ENCODE measurements around the gene GTPBP3.

The GTPBP3 gene

DNA sequence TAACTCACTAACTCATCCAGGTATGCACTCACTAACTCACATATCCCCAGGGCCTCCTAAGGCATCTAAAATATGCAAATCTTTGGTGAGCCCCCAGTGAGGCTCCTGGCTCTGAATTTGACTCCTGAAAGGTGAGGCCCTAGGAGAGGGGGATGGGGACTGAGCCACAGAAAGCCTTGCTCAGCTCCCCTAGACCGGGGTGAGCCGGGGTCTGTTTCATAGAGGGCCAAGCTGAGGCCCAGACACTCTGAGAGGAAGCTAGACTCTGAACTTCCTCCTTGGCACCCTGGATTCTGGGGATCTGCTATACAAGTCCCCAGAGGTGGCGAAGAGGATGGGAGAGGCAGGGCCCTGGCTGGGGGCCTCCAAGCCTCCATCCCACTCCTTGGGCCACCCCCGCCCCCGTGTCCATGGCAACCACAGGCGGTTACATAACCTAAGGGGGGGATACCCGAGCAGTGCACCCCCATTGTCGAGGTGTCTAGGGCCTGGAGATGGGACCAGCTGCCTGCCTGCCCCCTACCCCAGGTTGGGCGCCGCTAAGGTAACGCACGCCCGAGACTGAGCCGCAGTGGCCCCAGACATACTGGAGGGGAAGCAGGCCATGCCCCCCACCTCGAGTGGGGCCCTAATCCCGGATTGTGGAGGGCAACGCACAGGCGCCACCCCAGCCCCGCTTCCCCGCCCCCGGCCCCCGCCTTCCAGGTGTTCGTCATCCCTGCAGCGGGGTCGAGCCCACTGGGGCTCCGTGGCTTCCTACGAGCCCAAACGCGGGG, 34.8 kb upstream of the GTPBP3 start:
- peaks cover 4% of the 10 kb centered on the region; the same call in 1 of the 2 replicates for H3K9me3 ChIP-seq (ENCODE audit: control insufficient read depth, insufficient read depth, low read depth, low read length)
- H3K27me3 ChIP-seq (ENCODE audit: control insufficient read depth, insufficient read depth, low read length), result no peaks in the 10 kb centered on the region
- H3K27ac ChIP-seq (ENCODE audit: low read depth, low read length), result peak overlapping the region; percentile 37; the same call in 1 of the 2 replicates
- peak overlapping the region; percentile 41 for H3K9ac ChIP-seq (ENCODE audit: low read length)
- peak overlapping the region; percentile 64 for H3K4me3 ChIP-seq (ENCODE audit: low read depth, low read length)
- H3K36me3 ChIP-seq (ENCODE audit: control insufficient read depth, insufficient read depth, low read length), result peaks cover 16% of the 10 kb centered on the region
- peaks cover 32% of the 10 kb centered on the region for H3K4me1 ChIP-seq (ENCODE audit: control insufficient read depth, insufficient read depth, low read length)

DNA sequence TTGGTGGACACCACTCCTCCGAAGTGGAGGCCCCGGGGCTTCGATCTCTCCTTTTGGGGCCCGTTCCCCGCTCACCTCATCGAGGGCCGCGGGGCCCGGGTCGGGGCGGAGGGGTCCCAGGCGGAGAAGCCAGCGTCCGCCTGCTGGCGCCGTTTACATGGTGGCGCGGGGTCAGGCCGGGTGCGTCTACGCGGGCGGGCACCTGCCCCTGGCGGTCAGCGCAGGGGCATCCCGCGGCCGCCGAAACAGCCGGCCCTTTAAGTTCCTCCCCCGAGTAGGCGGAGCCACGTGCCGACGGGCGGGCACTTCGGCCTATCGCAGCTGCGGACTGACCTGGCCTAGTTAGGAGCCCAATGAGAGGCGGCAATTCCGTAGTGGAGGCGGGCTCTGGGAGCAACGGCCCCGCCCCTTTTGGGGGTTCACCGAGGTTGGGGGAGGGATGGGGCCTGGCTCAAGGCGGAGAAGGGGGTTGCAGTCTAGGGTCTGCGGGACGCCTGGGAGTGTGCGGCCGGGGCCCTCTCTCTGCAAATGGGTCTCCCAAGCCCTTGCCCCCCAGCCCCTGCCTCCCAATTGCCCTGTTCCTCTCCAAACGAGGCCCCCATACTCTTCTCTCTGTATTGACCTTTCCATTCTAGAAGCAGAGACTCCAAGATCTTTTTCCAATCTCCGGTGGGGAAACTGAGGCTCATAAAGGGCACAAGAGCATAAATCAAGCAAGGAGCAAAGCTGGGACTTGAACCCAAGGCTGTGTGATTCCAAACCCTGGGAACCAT, 34.0 kb upstream of the GTPBP3 start, which contains the start of gene ABHD8:
TSS of gene ABHD8 (minus strand) at position 259 of the 773 bp plus-strand sequence. CDS start 1,809 bp downstream, outside the sequence.
- peak within 1 kb of the TSS; percentile 41 for H3K9ac ChIP-seq (ENCODE audit: low read length)
- H3K9me3 ChIP-seq (ENCODE audit: control insufficient read depth, insufficient read depth, low read depth, low read length), result peaks cover under 1% of the 10 kb centered on the region; the same call in 1 of the 2 replicates
- peak within 1 kb of the TSS; percentile 37; the same call in 1 of the 2 replicates for H3K27ac ChIP-seq (ENCODE audit: low read depth, low read length)
- H3K27me3 ChIP-seq (ENCODE audit: control insufficient read depth, insufficient read depth, low read length), result no peaks in the 10 kb centered on the region
- H3K4me1 ChIP-seq (ENCODE audit: control insufficient read depth, insufficient read depth, low read length), result peaks cover 32% of the 10 kb centered on the region
- peak within 1 kb of the TSS; percentile 64 for H3K4me3 ChIP-seq (ENCODE audit: low read depth, low read length)
- H3K36me3 ChIP-seq (ENCODE audit: control insufficient read depth, insufficient read depth, low read length), result peaks cover 12% of the 10 kb centered on the region

DNA sequence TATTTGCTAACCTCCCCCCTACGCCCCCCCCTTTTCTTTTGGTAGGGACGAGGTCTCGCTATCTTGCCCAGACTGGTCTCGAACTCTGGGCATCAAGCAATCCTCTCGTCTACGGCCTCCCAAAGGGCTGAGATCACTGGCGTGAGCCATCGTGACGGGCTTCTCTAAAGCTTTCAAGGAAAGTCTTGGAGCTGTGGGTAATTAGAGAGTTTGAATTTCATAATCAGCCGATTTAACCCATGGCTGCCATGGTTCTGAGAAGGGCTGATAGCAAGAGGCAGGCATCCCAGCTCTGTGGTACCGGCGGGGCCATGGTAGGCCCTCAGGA, 33.4 kb upstream of the GTPBP3 start:
- Histone ChIP-seq H3K4me3 (ENCODE audit: low read depth, low read length) (0 out of 2 replicates have a peak overlapping the region, but pooled peaks have one; percentile 64), H3K9me3 (ENCODE audit: control insufficient read depth, insufficient read depth, low read depth, low read length) (no peaks in the 10 kb centered on the region), H3K27ac (ENCODE audit: low read depth, low read length) (no peak overlapping the region), H3K27me3 (ENCODE audit: control insufficient read depth, insufficient read depth, low read length) (no peaks in the 10 kb centered on the region), H3K9ac (ENCODE audit: low read length) (no peak overlapping the region), H3K36me3 (ENCODE audit: control insufficient read depth, insufficient read depth, low read length) (peaks cover 8% of the 10 kb centered on the region), H3K4me1 (ENCODE audit: control insufficient read depth, insufficient read depth, low read length) (peaks cover 32% of the 10 kb centered on the region)

- H3K4me3 ChIP-seq (ENCODE audit: low read depth, low read length), result peak overlapping the region; percentile 5; the same call in 1 of the 2 replicates
- H3K27ac ChIP-seq (ENCODE audit: low read depth, low read length), result no peak overlapping the region
- no peaks in the 10 kb centered on the region for H3K27me3 ChIP-seq (ENCODE audit: control insufficient read depth, insufficient read depth, low read length)
Measured at GRCh38 chr19:17304386-17305215, 32.8 kb upstream of the GTPBP3 start.

GRCh38 chr19:17305216-17305516, 32.2 kb upstream of the GTPBP3 start:
- H3K9ac ChIP-seq (ENCODE audit: low read length), result no peak overlapping the region
- peaks cover 33% of the 10 kb centered on the region for H3K4me1 ChIP-seq (ENCODE audit: control insufficient read depth, insufficient read depth, low read length)
- peaks cover 6% of the 10 kb centered on the region for H3K36me3 ChIP-seq (ENCODE audit: control insufficient read depth, insufficient read depth, low read length)
- no peak overlapping the region for H3K27ac ChIP-seq (ENCODE audit: low read depth, low read length)
- H3K9me3 ChIP-seq (ENCODE audit: control insufficient read depth, insufficient read depth, low read depth, low read length), result no peaks in the 10 kb centered on the region
- no peaks in the 10 kb centered on the region for H3K27me3 ChIP-seq (ENCODE audit: control insufficient read depth, insufficient read depth, low read length)
- peak overlapping the region; percentile 5 for H3K4me3 ChIP-seq (ENCODE audit: low read depth, low read length)

More at GRCh38 chr19:17304386-17305215, 32.8 kb upstream of the GTPBP3 start:
- Histone ChIP-seq H3K36me3 (ENCODE audit: control insufficient read depth, insufficient read depth, low read length) (peaks cover 7% of the 10 kb centered on the region), H3K9ac (ENCODE audit: low read length) (no peak overlapping the region), H3K4me1 (ENCODE audit: control insufficient read depth, insufficient read depth, low read length) (peaks cover 32% of the 10 kb centered on the region), H3K9me3 (ENCODE audit: control insufficient read depth, insufficient read depth, low read depth, low read length) (no peaks in the 10 kb centered on the region)

GRCh38 chr19:17305517-17306284, 31.7 kb upstream of the GTPBP3 start, which contains the start of gene MRPL34:
TSS of gene MRPL34 (plus strand) at chr19:17305872. CDS start at chr19:17305893, 21 bp downstream.
- H3K27me3 ChIP-seq (ENCODE audit: control insufficient read depth, insufficient read depth, low read length), result no peaks in the 10 kb centered on the region
- no peaks in the 10 kb centered on the region for H3K9me3 ChIP-seq (ENCODE audit: control insufficient read depth, insufficient read depth, low read depth, low read length)
- H3K4me1 ChIP-seq (ENCODE audit: control insufficient read depth, insufficient read depth, low read length), result peaks cover 38% of the 10 kb centered on the region
- H3K4me3 ChIP-seq (ENCODE audit: low read depth, low read length), result peak within 1 kb of the TSS; percentile 82
- H3K27ac ChIP-seq (ENCODE audit: low read depth, low read length), result peak within 1 kb of the TSS; percentile 69
- H3K36me3 ChIP-seq (ENCODE audit: control insufficient read depth, insufficient read depth, low read length), result peaks cover 4% of the 10 kb centered on the region; the same call in 1 of the 2 replicates
- peak within 1 kb of the TSS; percentile 91 for H3K9ac ChIP-seq (ENCODE audit: low read length)

DNA sequence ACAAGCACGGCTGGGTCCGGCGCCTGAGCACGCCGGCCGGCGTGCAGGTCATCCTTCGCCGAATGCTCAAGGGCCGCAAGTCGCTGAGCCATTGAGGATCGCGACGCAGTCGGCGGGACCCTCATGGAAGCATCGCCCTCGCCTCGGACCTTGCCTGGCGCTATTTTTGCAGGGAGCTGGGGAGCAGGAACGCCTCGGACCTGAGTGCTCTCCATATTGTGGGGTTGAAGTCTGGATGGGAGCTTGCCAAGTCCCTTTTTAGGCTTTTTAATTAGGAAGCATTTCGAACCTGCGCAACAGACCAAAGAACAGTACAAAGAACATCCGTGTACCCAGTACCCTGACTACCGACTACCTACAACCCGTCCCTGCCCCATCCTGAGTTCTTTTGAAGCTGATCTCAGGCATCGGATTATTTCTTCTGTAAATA, 31.1 kb upstream of the GTPBP3 start:
- no peaks in the 10 kb centered on the region for H3K9me3 ChIP-seq (ENCODE audit: control insufficient read depth, insufficient read depth, low read depth, low read length)
- peak overlapping the region; percentile 91 for H3K9ac ChIP-seq (ENCODE audit: low read length)
- H3K4me3 ChIP-seq (ENCODE audit: low read depth, low read length), result peak overlapping the region; percentile 82
- H3K27ac ChIP-seq (ENCODE audit: low read depth, low read length), result peak overlapping the region; percentile 69
- H3K4me1 ChIP-seq (ENCODE audit: control insufficient read depth, insufficient read depth, low read length), result peaks cover 39% of the 10 kb centered on the region
- H3K36me3 ChIP-seq (ENCODE audit: control insufficient read depth, insufficient read depth, low read length), result peaks cover 3% of the 10 kb centered on the region; the same call in 1 of the 2 replicates
- no peaks in the 10 kb centered on the region for H3K27me3 ChIP-seq (ENCODE audit: control insufficient read depth, insufficient read depth, low read length)

DNA sequence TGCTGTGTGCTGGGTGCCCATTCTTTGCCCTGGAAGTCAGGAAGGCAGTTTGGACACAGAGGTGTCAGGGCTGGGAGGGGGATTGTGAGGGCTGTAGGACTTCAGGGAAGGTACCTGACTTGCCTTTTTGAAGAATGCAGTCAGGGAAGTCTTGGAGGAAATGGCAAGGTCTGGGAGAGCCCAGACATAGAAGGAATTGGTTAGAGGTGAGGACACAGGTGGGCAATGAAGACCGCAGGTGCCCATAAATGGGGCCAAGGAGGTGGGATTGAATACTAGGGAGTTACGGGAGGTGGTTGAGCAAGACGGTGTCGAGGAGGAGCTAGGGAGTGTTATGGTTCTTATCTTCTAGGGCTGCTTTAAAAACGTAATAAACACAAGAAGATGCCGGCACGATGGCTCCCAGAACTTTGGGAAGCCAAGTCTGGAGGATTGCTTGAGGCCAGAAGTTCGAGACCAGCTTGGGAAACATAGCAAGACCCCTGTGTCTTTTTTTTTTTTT, 29.4 kb upstream of the GTPBP3 start:
- no peak overlapping the region for H3K27ac ChIP-seq (ENCODE audit: low read depth, low read length)
- H3K4me3 ChIP-seq (ENCODE audit: low read depth, low read length), result no peak overlapping the region
- no peaks in the 10 kb centered on the region for H3K27me3 ChIP-seq (ENCODE audit: control insufficient read depth, insufficient read depth, low read length)
- no peaks in the 10 kb centered on the region for H3K9me3 ChIP-seq (ENCODE audit: control insufficient read depth, insufficient read depth, low read depth, low read length)
- no peak overlapping the region for H3K9ac ChIP-seq (ENCODE audit: low read length)
- H3K36me3 ChIP-seq (ENCODE audit: control insufficient read depth, insufficient read depth, low read length), result peaks cover 11% of the 10 kb centered on the region; the same call in 1 of the 2 replicates
- H3K4me1 ChIP-seq (ENCODE audit: control insufficient read depth, insufficient read depth, low read length), result peaks cover 33% of the 10 kb centered on the region

- Histone ChIP-seq H3K9me3 (ENCODE audit: control insufficient read depth, insufficient read depth, low read depth, low read length) (no peaks in the 10 kb centered on the region), H3K27ac (ENCODE audit: low read depth, low read length) (peak within 1 kb of the TSS; percentile 75; the same call in 1 of the 2 replicates), H3K4me3 (ENCODE audit: low read depth, low read length) (peak within 1 kb of the TSS; percentile 88), H3K4me1 (ENCODE audit: control insufficient read depth, insufficient read depth, low read length) (peaks cover 23% of the 10 kb centered on the region), H3K36me3 (ENCODE audit: control insufficient read depth, insufficient read depth, low read length) (peaks cover 22% of the 10 kb centered on the region), H3K27me3 (ENCODE audit: control insufficient read depth, insufficient read depth, low read length) (no peaks in the 10 kb centered on the region), H3K9ac (ENCODE audit: low read length) (peak within 1 kb of the TSS; percentile 72)
Measured at GRCh38 chr19:17309198-17309964, 28.0 kb upstream of the GTPBP3 start, which contains the start of gene DDA1. TSS of gene DDA1 (plus strand) at chr19:17309563. CDS start at chr19:17309655, 92 bp downstream.
